NCI-H82 treated with DMSO at 0.1 percent for 48 hours (cell line): ENCODE measurements around the gene PHF13.

Source experiments
- DNase-seq: peaks from one replicate; lab custom pipeline; 2025; ENCODE audit not compliant: unreplicated experiment; lab: John Stamatoyannopoulos, UW

PHF13 gene

DNA sequence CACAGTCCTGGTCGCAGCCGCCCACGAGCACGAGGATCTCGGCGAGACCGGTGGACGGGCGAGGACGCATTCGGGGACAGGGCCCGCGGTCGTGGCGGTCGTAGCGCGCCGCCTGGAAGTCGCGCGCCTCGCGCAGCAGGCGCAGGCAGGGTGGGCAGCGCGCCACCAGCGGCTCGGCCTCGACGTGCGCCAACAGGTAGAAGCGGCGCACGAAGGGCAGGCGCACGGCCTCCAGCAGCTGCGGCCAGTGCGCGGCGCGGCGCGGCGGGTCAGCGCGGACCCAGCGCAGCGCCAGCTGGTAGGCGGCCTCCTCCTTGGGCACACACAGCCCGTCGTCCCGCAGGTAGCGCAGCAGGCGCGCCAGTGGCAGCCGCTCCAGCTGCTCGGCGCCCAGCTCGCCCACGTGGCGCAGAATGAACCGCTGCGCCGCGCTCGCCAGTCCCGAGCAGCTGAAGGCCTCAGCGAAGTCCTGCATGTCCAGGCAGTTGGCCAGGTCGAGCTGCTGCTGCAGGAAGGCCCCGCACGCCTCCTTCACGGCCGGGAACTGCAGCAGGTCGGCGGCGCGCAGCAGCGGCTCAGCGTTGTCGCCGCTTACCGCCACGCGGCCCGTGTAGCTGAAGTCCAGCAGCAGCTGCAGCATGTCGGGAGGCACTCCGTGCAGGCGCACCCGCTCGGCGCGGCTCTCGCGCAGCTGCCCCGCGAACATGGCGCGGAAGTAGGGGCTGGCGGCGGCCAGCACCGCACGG is 11.4 kb upstream of the PHF13 start:
- DNase-seq: no peak

DNA sequence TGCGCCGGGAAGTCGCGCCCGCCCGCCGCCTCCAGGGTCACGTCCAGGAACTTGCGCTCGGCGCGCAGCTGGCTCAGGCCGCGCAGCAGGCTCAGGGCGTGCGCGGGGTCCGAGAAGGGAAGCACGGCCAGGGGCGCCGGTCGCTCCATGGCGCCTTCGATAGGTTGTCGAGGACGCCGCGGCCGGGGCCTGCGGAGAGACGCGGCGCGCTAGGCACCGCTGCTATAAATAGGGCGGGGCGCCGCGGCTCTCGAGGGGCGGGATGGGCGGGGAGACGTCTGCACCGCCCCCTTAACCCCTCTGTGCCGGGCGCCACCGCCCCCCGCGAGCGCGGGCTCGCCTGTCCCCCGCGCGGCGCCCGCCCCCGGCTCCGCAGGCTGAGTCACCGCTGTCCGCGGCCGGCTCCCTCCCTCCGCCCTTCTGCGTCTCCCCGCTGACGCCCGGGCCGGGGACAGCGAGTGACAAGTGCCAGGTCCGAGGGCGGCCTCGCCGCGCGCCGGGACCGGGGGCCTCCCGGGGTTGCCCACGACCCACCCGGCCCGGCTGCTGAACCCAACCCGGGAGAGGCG is 10.8 kb upstream of the PHF13 start, which contains the start of gene KLHL21:
TSS of gene KLHL21 (minus strand) at position 201 of the 569 bp plus-strand sequence. CDS start at position 149, 52 bp downstream.
- DNase-seq: peak; percentile 25

DNA sequence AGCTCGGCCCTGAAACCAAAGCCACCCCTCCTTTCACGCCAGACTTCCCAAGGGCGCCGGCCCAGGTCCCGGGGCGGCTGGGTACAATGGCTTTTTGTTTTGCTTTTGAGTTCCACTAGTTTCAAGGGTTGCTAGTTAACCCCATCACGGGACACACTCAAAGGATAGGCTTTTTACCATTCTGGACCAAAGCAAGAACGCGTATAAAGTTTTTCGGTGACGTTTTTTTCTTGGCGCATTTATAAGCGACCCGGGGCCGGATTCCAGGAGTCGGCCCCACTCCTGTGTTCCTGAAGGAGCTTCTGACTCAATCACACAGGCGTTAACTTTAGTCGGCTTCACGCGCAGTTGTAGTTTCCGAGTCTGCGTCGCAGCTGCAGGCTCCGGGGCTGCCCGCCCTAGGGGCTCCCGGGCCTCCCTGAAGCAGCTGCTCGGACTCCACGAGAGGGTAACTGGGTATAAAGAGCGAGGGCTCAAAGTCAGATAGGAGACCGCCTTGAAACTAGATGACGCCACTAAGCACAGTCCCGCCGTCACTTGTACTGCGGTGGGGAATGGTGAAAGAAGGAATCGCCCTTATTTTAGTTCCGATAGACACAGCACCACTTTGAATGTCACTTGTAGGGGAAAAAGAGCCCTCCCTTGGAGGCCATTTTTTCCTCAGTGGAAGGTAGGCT is 10.2 kb upstream of the PHF13 start:
- no peak for DNase-seq

DNA sequence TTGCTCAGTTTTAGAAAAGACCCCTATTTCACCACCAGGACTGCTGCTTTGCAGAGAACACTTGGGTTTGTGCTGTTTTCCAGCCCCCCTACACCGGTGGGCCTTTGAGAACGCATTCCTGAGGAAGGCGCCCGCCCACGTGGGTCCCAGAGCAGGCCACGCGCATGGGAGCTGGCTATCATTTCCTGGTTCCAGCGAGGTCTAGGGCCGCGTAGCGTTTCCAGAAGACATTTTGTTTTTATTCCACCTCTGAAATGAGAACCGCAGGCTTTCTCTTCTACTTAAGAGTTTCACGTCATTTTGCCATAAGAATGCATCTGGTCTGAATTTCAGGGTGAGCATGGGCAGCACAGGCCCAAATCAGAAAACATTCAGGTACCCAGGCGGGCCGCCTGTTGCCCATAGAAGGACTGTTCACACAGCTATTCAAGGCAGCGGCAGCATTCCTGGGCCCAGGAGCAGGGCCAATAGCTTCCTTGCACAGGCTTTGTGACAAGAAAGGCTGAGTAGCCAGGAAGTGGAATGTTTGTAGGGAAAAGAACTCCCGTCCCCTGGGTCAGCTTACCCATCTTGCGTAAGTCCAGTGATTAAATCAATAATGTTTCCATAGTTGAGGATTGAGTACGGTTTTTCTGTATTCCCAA is 9.5 kb upstream of the PHF13 start:
- no peak for DNase-seq

DNA sequence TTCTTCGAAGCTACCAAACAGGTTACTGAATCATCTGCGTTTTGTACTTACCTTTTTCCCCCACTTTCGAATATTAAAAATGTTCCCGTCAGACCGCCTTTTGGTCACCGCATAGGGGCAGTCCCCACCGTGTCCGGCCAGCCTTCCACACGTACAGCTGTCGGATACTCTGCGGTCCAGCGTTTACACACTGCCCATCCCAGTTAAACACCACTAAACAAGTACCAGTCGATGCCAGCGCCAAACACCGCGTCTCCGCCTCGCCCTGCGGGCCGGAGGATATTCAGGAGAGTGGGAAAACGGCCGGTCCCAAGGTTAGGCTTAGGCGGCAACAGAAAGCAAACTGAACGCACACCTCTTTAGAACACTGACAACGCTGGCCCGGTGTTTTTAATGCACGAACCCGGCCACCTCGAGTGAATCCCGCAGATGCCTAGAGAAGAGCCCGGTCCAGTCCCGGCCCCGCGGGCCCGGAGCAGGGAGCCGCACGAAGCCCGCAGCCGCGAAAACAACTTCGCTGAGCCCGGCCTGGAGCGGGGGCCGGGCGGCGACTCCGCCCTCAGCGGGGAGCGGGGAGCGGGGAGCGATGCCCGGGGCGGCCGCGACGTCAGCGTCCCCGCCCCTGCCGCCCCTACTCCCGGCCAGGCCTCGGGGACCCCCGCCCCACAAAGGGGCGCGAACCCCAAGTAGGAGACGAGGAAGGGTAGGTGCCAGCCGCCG is 730 bp upstream of the PHF13 start:
- DNase-seq: no peak

DNA sequence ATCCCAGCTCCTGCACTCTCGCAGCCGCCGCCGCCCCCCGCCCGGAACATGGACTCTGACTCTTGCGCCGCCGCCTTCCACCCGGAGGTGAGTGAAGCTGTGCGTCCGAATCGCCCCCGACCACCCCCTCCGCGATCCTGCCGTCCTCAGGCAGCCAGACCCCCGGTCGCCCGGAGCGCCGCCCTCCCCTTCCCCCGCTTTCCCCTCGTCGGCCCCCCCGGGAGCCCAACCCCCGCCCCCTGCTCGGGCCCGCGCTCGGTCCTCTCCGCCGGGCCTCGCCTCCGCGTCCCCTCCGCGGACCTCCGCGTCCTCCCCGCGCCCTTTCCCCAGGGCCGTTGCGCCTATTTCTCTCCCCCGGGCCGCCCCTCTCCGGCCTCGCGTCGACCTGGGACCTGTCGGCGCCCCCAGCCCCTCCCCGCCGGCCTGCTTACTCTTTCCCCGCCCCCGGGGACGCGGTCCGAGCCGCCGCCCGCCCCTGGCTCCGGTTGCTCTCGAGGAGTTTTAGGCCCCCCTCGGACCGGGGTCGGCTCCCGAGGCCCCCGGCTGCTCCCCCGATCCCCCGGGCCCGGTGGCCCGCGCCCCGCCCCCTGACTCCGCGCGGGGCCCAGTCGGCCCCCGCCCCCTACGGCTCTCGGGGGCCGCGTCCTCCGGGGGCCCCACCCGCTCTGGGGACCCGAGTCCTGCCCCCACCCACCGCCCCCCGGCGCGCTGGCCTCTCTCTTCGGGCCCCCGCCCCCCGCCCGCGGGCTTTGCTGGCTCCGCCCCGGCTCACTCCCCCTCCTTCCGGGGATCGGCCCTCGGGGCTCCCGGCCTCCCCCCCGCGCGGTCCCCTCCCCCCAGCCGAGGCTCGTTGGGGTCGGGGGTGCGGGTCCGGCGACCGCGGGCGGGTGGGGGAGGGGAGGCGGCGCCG is 743 bp downstream of the PHF13 start:
- DNase-seq: no peak

DNA sequence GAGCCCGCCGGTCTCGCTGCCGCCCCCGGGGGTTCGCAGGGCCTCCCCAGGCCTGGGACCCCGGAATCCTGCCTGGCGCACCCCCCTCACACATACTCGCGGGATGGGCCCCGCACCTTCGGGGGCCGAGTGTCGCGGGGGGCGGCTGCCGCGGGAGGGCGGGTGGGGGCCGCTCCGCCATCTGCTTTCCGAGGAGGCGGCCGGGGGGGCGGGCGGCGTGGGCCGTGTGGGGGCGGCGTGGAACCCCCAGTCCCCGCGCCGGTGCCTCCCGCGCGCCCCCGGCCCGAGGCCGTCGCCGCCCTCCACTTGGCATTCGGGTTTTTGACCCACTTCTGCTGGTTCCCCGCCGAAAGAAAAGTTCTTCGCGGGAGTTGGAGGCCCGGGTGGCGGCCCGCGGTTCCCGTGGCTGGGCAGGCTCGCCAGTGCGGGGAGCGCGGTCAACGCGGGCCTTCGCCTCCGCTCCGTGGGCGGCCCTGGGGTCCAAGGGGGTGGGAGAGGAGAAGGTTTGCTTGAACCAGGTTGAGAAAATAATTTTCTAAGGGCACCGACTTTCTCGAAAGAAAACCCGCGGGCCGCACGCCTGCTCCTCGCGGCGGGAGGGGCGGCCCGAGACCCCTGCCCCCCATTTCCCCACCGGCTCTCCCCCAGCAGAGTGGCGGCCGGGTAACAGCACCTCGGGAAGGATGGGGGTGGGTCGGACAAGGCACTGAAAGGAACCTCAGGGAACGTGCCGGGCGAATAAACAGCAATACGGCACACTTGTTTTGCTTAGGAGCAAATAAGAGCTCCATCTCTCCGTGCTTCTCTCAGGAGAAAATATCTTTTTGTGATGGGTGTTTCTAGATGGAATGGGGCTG is 1.6 kb downstream of the PHF13 start:
- DNase-seq: no peak

DNA sequence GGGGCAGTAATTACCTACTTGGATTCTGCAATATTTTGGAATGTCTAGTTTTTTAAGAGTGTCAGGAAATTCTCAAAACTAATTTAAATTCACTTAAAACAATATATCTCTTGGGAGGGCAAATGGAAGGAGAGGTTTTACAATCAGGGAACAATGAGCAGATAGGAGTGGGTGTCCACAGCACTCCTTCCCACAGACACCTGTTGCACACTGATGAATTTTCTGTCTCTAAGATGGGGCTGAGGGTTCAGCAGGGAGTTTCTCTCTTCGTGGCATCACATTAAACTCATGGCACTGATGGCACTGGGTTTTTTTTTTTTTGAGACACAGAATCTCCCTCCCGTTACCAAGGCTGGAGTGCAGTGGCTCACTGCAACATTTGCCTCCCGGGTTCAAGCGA is 5.5 kb downstream of the PHF13 start:
- DNase-seq: no peak

DNA sequence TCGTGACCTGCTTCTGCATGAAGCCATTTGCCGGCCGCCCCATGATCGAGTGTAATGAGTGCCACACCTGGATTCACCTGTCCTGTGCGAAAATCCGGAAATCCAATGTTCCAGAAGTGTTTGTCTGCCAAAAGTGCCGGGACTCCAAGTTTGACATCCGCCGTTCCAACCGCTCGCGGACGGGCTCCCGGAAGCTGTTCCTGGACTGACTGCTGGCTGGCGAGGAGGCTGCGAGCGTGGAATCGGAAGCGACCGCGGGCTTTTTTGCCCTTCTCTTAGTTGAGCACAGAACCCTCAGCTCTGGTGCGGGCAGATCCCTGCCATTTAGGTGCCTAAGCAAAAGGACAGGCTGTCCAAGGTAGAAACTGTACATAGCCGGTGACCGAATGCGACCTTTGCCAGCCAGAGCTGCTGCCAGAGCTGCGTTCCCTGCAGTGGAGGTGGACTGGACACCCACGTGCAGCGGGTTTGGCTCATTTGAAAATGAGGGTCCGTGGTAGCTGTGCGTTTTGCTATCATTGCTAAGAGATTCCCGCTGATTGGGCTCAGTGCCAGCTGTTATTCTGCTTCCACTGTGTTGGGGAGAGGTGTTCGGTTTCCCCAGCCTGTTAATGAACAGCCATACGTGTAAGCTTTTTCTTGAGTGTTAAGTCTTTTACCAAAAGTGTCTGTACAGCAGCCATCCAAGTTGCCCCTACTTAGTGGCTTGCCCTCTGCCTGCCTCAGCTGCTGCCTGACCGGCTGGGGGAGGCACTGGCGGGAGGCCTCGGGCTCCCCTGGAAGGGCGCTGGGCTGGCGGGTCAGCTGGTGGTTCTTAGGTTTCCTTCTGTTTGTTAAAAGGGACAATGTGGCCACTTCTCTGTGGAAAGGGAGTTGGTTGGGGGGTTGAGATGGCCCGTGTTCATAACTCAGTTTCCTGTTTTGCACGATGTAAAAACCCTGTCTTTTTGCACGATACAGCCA is 8.2 kb downstream of the PHF13 start:
- DNase-seq: no peak

DNA sequence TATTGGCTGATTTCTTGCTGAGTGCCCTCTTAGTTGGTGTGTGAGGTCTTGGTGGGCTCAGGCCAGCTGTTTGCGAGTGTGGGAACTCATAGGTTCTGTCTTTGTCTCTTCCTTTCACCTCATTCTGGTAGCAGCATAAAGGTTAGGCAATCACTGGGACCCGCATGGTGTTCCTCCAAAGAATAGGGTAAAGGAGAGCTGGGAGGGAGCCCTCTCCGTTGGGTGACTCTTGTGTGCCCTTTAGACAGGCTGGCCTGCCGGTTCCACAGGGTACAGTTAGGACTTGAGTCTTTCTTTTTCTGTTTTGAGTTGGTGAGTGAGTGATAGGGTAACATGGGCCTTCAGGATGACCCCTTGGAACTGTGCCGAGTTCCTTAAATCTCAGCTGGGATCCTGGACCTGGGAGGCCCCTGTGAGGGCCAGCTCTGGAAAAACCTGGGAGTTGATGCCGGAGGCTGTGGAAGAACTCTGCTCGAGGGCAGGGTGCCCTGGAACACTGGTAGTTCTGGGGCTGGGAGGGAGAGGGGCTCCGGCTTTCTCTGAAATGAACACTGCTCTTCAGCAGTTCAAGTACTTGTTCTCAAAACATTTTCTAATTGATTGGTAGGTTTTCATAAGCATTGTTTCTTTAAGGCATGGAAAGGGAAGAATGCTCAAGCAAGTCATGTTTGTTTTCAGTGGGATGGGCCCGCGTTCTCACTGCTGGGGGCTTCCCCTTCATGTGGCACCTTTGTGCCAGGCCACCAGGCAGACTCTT is 9.0 kb downstream of the PHF13 start:
- no peak for DNase-seq

DNA sequence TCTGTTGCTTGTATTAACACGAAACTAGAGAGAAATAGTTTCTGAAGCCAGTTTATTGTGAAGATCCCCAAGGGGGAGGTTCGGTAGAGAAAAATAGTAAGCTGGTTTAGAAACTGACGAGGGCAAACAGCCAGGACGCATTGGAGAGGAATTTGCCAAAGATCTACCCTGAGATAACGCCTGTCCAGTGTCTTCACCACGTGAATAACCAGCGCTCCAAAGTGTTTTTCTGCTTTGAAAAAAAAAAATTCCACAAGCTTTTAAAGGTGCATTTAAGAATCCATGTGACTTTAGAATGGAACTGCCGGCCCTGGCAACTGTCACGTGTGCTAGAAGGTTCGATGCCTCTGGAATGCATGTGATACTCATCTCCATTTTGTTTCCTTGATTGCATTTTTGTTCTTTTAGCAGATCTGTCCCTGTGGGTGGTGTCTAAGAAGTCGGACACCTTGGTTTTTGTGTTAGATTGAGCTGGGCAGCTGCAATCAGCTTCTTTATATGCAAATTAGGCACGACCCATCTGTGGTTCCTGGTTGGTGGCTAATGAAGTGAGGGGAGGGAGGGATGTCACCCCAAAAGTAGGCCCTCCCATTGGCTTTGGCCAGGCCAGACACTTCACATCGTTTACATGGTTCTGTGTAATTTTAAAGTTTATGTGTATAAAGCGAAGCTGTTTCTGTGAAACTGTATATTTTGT is 9.9 kb downstream of the PHF13 start:
- DNase-seq: no peak

DNA sequence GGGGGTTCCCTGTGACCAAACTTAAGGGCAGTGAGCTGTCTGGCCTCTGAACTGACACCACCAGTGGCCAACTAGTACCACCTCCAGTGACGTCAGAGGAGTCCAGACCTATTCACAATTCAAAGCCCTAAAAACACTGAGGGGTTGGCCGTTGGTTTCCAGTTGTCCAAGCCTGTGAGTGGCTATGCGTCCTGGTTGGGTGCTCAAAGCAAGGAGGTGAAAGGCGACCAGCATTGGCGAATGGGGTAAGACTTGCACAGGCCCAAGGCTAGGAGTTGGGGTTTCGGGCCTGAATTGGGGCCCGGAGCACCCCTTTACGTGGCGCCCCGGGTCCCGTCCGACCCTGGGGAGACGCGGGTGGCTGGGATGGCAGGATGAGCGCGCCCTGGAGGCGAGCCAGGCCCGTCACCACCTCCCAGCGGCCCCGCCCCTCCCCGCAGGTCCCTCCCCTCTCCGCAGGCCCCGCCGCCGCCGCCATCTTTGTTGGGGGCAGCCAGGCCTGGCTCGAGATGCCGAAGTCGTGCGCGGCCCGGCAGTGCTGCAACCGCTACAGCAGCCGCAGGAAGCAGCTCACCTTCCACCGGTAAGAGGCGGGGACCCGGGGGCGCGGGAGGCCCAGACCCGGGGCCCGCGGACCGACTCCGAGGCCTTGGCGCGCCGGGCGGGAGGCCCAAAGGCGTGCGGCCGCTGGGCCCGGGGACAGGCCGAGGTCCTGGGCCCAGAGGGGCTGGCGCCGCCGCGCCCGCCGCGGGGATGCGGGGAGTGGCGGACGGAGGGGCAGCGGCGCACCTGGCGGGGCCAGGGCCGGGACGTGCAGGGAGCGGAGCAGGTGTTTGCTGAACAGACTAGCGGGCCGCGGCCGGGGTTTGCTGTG is 11.4 kb downstream of the PHF13 start, which contains the start of gene THAP3:
TSS of gene THAP3 (plus strand) at position 159 of the 874 bp plus-strand sequence. CDS start at position 510, 351 bp downstream.
- DNase-seq: peak; percentile 38

DNA sequence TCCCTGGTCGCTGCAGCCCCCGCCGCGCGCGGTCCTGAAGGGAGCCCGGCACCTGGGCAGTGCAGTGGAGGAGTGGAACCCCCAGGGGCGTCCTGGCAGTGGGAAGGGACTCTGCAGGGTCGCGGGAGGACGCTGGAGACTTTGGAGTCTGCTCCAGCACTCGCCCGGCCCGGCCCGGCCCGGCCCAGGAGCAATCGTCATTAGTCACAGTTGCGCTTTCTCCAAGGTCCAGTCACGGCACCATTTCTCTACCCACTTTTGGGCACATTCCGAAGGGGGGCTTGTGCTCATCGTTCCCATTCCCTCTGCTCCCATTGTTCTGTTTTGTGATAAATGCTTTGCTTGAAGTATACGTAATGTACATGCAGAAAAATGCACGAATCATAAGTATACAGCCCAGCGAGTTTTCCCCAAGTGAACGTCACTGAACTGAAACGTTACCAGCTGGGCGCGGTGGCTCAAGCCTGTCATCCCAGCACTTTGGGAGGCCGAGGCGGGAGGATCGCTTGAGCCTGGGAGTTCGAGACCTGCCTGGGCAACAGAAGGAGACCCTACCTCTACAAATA is 12.1 kb downstream of the PHF13 start:
- no peak for DNase-seq

DNA sequence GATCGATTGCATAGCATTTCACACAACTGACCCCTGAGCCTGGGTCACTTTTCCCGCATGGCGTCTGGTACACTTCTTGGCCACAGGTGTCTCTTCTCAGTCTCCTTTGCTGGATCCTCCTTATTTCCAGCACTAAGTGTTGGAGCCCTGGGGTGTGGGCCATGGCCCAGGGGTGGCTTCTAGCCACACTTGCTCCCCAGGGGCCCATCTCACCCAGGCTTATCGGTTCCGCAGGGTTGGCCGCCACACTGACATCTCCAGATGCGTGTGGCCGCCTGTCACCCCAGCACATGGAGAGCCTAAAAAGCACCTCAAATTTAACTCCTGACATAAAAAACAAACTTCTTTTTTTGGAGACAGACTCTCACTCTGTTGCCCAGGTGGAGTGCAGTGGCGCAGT is 13.5 kb downstream of the PHF13 start:
- no peak for DNase-seq

DNA sequence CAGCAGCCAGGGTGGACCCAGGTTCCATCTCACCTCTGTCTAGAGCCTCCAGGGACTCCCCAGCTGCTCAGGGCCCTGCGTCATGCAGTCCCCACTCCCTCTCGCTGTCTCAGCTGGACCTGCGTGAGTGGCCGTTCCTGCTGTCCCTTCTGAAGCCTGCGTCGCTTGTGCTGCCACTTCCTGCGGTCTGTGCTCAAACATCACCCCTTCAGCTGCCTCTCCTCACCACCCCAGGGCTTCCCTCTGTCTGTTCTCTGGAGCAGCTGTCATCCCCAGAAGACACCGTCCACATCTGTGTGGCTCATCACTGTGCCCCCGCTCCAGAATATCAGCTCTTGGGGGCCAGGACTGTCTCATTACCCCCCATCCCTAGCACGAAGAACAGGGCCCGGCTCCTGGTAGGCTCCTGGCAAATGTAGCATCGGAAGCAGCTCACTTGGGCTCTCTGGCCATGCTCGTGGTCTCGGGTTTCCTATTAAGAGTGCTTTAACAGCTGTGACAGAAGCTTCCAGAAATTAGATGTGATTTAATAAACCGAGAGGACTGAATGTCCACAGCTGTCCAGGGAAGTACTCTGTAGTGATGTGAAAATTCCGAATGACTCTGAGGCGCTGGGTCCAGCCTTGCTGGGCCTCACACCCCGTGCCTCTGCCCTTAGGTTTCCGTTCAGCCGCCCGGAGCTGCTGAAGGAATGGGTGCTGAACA is 14.5 kb downstream of the PHF13 start:
- DNase-seq: no peak
